H1 (cell line): ENCODE data around the gene SNRPB.

Experiments
- BCL11A ChIP-seq, 2 experiments: IDR thresholded peaks; one replicate each; pipeline ENCODE4 v1.6.1; 2011; ENCODE audit warnings: low read depth in 2 of 2, low read length in 2 of 2, mild to moderate bottlenecking in 2 of 2
- BRCA1 ChIP-seq: IDR thresholded peaks from 2 replicates; pipeline ENCODE4 v1.6.1; 2012; ENCODE audit warnings: low read depth, low read length, improper control_type of control experiment
- HDAC6 ChIP-seq: IDR thresholded peaks from one replicate; pipeline ENCODE4 v1.7.1; 2012; ENCODE audit warnings: low read depth, mild to moderate bottlenecking, inconsistent platforms, low read length, moderate library complexity
- MAFK ChIP-seq: IDR thresholded peaks from 2 replicates; pipeline ENCODE4 v1.6.1; 2012; ENCODE audit warnings: low read depth, mild to moderate bottlenecking, improper control_type of control experiment, low read length
- POLR2A ChIP-seq, 2 experiments: IDR thresholded peaks; 1 replicate in 1 of 2; 2 replicates in 1 of 2; pipeline ENCODE4 v1.6.1; 2011; ENCODE audit warnings: low read depth in 2 of 2, low read length in 2 of 2, mild to moderate bottlenecking in 2 of 2; ENCODE audit errors: control extremely low read depth in 1 of 2
- RAD21 ChIP-seq, 2 experiments: IDR thresholded peaks in 1 of 2; conservative IDR thresholded peaks in 1 of 2; 2 replicates each; pipeline ENCODE4 v1.6.1; 2011; ENCODE audit warnings: low read depth in 2 of 2, low read length in 2 of 2, improper control_type of control experiment in 1 of 2, inconsistent platforms in 1 of 2, mild to moderate bottlenecking in 1 of 2, moderate library complexity in 1 of 2
- SIRT6 ChIP-seq: IDR thresholded peaks from one replicate; pipeline ENCODE4 v1.7.1; 2012; ENCODE audit warnings: low read length, inconsistent platforms
- SIX5 ChIP-seq: IDR thresholded peaks from 2 replicates; pipeline ENCODE4 v1.6.1; 2011; ENCODE audit warnings: mild to moderate bottlenecking, low read depth, low read length
- SP1 ChIP-seq: IDR thresholded peaks from 2 replicates; pipeline ENCODE4 v1.6.1; 2011; ENCODE audit warnings: low read depth, low read length
- SUZ12 ChIP-seq: fragments of 200-600 bp; sonication (generic); IDR thresholded peaks from 2 replicates; pipeline ENCODE4 v1.6.1; 2012; ENCODE audit warnings: mild to moderate bottlenecking, inconsistent platforms, low read length, moderate library complexity, mixed read lengths
- TAF1 ChIP-seq: IDR thresholded peaks from 2 replicates; pipeline ENCODE4 v1.6.1; 2011; ENCODE audit warnings: mild to moderate bottlenecking, low read depth, low read length
- TF ChIP-seq, protein P1 (sequence below), 3 experiments: IDR thresholded peaks; 1 replicate in 2 of 3; 2 replicates in 1 of 3; pipeline versions ENCODE4 v1.5.1 to v1.6.1; 2011; ENCODE audit warnings: low read length in 3 of 3, mild to moderate bottlenecking in 3 of 3, inconsistent platforms in 2 of 3, low read depth in 1 of 3, moderate library complexity in 1 of 3; ENCODE audit not compliant: insufficient read depth in 1 of 3; ENCODE audit errors: control extremely low read depth in 1 of 3
- TF ChIP-seq, protein P2 (sequence below): IDR thresholded peaks from 2 replicates; pipeline ENCODE4 v1.6.1; 2012; ENCODE audit warnings: low read length, inconsistent platforms

DNA sequence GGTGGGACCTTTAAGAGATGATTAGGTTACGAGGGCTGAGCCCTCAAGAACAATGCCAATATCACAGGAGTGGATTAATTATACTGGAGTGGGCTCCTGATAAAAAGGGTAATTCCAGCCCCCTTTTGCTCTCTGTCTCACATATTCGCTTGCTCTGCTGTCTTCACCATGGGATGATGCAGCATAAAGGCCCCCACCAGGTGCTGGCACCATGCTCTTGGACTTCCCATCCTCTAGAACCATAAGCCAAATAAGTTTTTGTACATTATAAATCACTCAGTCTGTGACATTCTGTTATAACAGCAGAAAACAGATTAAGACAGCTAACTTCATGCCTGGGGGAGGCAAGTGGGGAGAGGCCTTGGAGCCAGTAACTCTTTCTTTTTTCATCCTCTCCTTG lies 9.8 kb upstream of the SNRPB start:
- TF ChIP-seq HDAC6 (no peak), TAF1 (no peak), SP1 (no peak), SIRT6 (no peak), RAD21 (IDR thresholded peaks at IDR 0.05 in 1 of 2, conservative IDR thresholded peaks at IDR 0.05 in 1 of 2; ENCODE audit: low read depth in 2 of 2, low read length in 2 of 2) (no peak), MAFK (no peak), BCL11A (IDR thresholded peaks at IDR 0.05; ENCODE audit: low read depth in 2 of 2, low read length in 2 of 2) (no peak), SIX5 (no peak), BRCA1 (no peak), SUZ12 (no peak), POLR2A (IDR thresholded peaks at IDR 0.05; ENCODE audit: control extremely low read depth in 1 of 2, low read depth in 2 of 2, low read length in 2 of 2) (no peak)
- TF ChIP-seq, protein P1, sequence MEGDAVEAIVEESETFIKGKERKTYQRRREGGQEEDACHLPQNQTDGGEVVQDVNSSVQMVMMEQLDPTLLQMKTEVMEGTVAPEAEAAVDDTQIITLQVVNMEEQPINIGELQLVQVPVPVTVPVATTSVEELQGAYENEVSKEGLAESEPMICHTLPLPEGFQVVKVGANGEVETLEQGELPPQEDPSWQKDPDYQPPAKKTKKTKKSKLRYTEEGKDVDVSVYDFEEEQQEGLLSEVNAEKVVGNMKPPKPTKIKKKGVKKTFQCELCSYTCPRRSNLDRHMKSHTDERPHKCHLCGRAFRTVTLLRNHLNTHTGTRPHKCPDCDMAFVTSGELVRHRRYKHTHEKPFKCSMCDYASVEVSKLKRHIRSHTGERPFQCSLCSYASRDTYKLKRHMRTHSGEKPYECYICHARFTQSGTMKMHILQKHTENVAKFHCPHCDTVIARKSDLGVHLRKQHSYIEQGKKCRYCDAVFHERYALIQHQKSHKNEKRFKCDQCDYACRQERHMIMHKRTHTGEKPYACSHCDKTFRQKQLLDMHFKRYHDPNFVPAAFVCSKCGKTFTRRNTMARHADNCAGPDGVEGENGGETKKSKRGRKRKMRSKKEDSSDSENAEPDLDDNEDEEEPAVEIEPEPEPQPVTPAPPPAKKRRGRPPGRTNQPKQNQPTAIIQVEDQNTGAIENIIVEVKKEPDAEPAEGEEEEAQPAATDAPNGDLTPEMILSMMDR (IDR thresholded peaks at IDR 0.05; ENCODE audit: control extremely low read depth in 1 of 3, insufficient read depth in 1 of 3, low read depth in 1 of 3, low read length in 3 of 3) = no peak
- TF ChIP-seq, protein P2, sequence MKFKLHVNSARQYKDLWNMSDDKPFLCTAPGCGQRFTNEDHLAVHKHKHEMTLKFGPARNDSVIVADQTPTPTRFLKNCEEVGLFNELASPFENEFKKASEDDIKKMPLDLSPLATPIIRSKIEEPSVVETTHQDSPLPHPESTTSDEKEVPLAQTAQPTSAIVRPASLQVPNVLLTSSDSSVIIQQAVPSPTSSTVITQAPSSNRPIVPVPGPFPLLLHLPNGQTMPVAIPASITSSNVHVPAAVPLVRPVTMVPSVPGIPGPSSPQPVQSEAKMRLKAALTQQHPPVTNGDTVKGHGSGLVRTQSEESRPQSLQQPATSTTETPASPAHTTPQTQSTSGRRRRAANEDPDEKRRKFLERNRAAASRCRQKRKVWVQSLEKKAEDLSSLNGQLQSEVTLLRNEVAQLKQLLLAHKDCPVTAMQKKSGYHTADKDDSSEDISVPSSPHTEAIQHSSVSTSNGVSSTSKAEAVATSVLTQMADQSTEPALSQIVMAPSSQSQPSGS = no peak
